IPS-NIHi7 (cell line): ENCODE data around the gene VSIG10.

Experiments used
- DNase-seq: peaks from one replicate; pipeline ENCODE4 v3.0.0; 2012; ENCODE audit warnings: mixed read lengths; ENCODE audit errors: extremely low spot score

Gene VSIG10

DNA sequence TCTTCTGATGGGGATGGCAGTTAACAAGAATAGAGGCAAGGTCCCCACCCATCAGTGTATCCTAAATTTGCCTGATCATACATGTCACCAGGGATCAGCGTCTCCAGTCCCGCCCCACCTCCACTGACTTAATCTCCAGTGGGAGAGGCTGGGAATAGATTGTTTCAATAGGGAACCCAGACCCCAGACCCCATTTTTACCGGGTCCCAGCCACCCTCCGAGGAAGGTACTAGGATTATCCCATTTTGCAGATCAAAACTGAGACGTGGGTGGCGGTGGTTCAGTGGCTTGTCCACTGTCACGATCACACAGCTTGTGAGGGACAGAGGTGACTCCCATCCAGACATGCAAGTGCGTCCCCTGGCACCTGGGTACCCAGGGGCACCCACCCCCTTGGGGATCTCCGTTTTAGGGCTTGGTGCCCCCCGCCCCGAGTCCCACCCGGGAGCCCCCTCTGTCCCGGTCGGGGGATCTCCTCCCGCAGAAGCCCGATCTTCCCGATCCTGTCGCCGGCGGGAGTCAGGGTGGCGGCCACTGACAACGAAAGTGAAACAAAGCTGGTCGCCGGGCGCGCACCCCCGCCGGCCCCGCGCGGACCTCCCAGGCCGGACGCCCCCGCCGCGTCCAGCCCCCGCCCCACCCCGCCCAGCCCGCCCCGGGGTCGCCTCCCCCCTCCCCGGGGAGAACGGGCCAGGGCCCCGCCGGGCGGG is 43.4 kb downstream of the VSIG10 start:
- no peak for DNase-seq

DNA sequence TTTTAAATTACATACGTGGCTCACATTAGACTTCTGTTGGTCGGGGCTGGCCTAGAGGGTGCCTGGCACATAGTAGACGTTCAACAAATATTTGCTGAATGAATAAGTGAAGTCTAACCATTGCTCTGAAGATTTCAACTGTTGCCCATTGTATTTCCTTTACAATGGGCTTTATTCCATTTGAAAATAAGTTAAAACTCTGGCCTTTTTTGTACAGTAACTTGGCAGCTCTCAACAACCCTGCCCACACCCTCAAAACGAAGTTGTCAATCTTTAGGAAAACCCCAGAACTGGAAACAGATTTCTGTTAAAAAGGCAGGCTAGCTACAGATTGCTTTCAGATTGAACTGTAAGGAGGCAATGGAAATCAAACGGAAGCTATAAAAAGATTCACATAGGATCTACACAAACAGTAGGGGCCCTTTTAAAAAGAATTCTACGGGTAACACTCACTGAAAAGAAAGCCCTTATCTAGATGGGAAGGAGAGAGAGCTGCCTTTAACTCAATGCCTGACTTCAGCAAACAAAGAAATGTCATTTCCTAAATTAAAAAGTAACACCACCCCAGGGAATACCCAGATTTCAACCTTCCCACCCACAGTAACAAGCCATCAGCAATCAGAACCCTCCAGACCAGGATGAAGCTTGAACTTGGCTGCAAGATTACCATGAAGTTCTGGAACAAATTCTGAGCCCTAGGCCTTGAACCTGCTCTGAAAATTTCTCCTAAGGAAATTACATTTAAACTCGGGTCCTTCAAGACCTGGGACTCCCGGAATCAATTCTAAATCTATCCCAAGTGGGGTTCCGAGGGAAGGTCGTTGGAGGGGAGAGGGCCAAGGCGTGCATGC is 44.2 kb downstream of the VSIG10 start:
- no peak for DNase-seq

DNA sequence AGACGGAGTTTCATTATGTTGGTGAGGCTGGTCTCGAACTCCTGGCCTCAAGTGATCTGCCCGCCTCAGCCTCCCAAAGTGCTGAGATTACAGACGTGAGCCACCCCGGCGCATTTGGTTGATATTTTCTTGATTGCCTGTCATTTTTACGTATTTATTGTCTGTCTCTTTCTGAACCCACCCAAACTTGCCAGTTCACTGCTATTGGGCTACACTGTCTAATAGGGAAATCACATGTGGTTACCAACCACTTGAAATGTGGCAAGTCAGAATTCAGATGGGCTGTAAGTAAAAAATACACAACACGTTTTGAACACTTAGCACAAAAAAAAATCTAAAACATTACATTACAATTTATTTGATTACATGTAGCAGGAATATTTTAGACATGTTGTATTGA is 44.9 kb downstream of the VSIG10 start:
- no peak for DNase-seq

DNA sequence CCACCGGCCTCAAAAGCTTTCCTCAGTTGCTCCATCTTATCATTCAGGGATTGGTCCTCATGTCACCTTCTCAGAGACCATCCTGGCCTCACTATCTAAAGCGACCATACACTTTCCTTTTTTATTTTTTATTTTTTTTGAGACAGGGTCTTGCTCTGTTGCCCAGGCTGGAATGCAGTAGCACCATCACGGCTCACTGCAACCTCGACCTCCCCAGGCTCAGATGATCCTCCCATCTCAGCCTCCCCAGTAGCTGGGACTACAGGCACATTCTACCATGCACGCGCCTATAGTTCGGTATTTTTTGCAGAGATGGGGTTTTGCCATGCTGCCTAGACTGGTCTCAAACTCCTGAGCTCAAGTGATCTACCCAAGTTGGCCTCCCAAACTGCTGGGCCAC is 45.6 kb downstream of the VSIG10 start:
- no peak for DNase-seq

DNA sequence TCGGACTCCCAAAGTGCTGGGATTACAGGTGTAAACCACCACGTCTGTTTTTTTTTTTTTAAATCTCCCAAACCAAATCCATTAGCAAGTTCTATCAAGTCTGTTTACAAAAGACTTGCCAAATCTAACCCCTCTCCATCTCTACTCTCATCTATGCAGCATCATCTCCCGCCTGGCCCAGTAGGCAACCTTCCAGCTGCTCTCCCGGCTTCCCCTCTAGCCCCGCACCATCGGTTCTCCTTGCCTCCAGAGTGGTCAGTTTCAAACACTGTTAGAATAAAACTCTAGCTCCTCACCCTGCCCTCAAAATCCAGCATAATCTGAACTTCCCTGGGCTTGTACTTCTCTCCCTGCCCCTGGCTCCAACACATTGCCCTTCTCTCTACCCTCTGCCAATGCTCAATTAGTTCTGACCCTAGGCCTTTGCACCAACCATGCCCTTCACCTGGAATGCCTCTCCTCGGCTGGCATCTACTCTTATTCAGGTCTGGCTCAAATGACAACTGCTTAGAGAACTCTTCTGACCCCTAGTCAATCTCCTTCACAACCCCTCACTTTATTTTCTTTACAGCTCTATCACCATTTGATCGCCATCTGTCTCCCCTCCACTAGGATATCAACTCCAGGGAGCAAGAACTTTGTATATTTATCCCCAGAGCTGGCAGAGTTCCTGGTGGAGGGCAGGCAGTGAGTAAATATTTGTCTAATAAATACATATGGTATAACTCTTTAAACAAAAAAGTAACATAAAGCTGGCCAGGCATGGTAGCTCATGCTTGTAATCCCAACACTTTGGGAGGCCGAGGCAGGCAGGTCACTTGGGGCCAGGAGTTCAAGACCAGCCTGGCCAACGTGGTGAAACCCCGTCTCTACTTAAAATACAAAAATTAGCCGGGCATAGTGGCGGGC is 47.7 kb downstream of the VSIG10 start:
- no peak for DNase-seq

DNA sequence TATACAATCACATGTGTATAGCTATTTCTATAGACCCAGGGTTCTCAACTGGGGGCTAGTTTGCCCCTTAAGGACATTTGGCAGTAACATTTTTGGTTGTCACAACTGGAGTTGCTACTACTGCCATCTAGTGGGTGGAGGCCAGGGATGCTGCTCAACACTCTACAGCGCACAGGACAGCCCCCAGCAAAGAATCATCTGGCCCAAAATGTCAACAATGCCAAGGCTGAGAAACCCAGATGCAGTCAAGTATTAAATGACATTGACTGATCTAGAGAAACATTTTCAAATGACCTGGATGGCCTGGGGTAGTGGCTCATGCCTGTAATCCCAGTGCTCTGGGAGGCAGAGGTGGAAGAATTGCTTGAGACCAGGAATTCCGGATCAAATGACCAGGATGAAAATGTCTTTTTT is 48.7 kb downstream of the VSIG10 start:
- DNase-seq: peak; percentile 57

DNA sequence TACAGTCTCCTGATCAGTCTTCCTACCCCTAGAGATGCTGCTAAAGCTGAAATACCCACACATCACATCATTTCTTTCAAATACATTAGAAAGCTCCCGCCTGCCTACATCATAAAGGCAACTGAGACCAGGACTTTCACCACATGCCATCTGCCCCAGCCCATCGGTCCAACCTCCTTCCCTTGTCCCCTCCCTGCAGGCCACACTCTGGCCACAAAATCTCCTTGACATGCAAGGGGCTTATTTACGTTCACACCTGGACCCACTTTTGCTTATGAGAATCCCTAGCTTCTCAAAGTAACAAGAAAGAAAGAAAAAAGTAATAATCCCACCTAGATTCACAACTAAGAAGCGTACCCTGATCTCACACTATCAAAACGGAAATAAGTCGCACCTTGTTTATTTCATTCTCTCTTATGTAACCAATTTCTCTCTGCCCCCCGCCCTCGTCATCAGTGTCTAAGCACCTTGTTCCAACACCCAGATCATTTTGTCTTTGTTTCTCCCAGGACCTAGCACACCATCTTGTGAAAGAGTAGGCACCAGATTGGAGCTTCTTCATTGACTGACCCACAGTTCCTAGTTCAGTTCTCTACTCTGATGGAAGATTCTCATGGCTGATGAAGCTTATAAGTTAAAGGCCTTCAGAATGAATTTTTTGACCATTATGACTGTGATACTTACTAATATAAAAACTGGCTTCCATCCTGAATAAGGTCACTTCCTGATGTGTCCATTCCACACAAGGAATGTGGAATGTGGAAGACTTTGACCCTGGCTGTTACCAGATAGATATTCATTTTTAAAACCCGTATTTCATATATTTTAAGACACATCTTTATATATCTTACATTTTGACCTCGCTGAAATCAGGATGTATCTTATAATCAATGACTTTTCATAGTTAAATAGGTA is 50.5 kb downstream of the VSIG10 start:
- DNase-seq: no peak

DNA sequence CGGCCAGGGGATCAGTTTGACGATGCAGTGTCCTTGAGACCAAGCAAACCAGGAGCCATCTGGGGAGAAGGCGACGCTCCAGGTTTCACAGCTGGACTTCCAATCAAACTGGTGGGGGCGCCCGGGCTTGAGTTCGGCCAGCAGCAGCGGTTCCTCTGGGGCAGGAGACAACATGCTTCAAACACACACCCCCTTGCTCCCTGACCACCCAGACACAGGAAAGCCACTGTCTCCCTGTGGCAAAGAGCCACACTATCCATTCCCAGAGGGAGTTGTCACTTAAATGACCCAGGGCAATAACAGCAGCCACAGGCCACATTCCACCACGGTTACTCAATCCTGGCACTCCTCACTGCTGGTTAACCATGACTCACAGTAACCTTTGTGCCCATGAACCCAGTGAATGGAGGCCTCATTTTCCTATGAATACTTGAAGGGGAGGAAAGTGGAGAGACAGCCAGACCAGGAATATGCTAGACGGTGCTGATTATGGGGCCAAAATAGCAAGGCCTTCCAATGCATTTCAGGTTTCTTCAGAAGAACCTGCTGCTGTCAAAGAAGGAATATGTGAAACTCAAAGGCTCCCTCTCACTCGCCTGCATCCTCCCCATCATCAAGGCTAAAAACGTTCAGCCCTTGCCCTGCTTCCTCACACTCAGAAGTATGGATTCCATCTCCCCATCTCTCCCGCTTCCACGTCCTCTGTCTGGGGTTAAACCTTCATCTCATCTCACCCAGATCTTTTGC is 51.3 kb downstream of the VSIG10 start:
- DNase-seq: peak; percentile 29

DNA sequence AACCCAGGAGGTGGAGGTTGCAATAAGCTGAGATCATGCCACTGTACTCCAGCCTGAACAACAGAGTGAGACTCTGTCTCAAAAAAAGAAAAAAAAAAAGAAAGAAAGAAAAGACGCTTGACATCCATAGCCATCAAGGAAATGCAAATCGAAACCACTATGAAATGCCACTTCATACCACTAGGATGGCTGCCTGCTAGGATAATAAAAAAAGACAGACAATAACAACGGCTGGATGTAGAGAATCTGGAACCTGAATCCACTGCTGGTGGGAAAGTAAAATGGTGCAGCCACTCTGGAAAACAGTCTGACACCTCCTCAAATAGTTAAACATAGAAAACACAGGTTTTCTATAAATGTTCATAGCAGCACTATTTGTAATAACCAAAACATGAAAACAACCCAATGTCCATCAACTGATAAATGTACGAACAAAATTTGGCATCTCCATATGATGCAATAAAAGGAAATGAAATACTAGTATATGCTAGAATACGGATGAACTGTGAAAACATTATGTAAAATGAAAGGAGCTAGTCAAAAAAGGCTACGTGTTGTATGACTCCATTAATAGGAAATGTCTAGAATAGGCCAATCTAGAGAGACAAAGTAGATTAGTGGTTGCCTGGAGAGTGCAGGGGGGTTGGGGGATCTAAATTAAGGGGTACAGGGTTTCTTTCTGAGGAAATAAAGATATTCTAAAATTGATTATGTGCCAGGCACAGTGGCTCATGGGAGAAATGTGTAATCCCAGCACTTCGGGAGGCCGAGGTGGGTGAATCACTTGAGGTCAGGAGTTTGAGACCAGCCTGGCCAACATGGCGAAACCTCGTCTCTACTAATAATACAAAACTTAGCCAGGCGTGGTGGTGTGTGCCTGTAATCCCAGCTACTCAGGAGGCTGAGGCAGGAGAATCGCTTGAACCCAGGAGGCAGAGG is 52.6 kb downstream of the VSIG10 start:
- no peak for DNase-seq

DNA sequence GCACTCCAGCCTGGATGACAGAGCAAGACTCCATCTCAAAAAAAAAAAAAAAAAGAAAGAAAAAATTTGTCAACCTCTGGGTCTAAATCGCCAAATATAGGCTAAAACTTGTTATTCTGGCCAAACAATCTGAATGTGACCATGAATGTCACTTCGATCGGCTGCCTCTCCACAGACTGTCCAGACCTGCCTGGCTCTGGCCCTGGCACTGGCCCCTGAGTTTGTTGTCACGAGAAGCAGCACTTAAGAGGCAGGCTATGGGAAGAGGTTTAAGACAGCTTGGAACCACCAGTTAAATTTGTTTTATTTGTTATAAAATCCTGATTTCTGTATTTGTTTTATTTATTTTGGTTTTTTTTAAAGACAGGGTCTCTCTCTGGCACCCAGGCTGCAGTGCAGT is 57.4 kb downstream of the VSIG10 start:
- DNase-seq: no peak

DNA sequence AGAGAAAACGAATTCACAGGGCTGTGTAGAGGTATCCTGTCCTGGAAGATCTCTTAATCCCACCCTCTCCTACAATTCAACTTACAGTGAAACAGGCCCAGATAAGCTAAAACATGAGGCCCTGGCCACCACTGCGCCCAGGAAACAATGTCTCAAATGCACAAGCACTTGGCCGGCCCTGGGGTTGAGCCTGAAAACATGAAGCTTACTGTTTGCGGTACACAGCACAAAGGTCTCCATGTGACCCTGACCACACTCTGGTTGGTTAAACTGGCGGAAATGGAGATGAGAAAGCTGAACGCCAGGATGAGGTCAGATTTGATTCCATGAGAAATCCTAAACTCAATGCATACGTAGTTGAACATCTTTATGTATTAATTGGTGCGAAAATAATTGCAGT is 59.2 kb downstream of the VSIG10 start:
- DNase-seq: no peak

DNA sequence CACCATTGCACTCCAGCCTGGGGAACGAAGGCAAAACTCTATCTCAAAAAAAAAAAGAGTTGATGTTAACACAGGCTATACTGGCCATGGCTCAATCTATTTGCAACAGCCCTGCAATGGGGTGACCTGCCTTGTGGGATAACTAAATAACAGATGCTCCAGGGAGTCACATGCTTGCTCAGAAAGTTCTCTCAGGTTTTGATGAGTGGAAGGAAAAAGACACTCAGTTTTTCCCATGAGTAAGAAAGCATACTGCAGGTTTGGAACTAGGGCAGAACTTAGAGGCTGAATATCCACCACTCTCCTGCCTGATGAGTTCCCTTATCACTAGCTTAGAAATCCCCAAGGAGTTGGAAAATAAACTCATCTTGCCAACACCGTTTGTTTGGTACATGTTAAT is 59.7 kb downstream of the VSIG10 start:
- DNase-seq: no peak

DNA sequence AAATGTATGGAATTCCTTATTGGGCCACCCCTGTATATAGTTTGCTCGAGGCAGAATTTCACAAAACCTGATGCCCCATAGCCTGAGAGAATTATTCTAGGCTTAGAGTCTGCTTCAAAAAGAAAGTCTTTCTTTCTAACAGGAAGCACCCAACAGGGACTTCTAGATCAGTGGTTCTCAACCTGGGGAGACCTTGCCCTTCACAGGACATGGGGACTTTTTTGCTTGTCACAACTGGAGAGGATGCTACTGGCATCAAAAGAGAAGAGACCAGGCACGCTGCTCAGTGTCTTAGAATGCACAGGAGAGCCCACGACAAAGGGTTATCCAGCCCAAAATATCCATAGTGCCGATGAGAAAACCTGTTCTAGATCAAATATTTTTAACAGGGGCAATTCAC is 61.7 kb downstream of the VSIG10 start:
- DNase-seq: no peak

DNA sequence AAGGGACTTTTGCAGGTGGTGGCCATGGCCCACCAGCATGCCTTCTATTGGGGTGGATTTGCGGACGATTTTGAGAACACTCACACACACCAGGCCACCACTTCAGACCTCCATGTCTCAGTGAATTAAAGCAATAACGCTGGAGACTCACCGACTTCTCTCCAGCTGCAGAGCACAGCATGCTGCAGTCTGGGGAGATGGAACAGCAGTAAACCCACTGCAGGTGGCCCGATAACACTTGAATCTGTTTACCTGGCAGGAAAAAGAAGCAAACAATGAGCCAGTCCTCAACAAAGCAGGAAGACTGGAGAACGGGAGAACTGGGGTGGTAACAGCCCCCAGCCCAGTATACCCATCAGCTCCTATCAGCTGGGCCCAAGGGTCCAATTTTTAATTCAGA is 65.7 kb downstream of the VSIG10 start:
- DNase-seq: no peak

DNA sequence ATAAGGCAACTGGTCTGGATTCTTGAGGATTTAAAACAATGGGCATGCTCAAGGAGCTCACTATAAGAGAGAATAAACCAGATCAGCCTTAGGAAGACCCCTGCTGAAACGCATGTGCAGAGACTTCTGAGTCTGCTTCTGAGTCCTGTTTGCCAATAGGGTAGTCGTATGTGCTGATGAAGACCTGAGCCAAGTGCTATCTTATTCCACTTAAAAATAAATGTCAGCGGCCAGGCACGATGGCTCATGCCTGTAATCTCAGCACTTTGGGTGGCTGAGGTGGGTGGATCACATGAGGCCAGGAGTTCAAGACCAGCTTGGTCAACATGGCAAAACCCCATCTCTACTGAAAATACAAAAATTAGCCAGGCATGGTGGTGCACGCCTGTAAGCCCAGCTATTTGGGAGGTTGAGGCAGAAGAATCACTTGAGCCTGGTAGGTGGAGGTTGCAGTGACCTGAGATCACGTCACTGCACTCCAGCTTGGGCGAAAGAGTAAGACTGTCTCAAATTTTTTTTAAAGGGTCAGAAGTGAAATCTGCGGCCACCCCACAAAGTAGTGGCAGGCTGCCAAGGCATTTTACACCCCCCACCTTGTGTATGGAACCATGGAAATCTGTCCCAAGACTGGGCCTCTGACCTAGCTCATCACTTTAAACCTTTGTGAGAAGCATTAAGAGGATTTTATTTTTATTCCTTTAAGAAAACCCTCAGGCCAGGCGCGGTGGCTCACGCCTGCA is 67.0 kb downstream of the VSIG10 start:
- DNase-seq: no peak

DNA sequence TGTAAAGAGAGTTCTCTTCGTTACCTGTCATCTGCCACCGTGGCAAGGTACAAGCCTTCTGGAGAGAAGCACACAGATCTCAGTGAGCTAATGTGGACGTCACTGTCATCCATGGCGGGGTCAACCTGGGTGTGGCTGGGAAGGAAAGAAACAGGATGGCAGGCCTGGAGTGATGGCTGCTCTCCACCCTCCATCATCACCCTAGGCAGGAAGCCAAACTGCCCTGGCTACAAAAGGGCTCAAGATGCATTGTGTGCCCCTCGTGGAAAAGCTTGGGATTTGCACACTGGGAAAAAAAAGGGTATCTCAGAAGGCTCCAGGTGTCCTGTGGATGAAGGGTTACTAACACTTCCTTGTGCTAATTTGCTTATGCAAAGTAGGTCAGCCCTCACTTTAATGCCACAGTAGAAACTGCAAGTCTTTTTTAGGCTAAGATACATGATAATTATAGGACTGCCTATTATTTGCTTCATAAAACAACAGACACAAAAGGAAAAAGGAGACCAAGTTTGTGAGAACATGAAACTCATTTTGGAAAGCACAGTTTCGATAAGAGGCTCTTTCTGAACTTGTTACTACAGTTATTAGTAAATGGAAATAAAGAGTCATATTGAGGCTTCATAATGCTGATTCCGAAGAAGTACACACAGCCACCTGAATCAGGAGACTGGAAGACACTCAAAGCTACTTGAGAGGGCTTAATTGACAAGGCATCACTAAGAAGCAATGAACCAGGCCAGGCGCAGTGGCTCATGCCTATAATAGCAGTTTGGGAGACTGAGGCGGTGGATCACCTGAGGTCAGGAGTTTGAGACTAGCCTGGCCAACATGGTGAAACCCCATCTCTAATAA is 68.4 kb downstream of the VSIG10 start:
- no peak for DNase-seq

DNA sequence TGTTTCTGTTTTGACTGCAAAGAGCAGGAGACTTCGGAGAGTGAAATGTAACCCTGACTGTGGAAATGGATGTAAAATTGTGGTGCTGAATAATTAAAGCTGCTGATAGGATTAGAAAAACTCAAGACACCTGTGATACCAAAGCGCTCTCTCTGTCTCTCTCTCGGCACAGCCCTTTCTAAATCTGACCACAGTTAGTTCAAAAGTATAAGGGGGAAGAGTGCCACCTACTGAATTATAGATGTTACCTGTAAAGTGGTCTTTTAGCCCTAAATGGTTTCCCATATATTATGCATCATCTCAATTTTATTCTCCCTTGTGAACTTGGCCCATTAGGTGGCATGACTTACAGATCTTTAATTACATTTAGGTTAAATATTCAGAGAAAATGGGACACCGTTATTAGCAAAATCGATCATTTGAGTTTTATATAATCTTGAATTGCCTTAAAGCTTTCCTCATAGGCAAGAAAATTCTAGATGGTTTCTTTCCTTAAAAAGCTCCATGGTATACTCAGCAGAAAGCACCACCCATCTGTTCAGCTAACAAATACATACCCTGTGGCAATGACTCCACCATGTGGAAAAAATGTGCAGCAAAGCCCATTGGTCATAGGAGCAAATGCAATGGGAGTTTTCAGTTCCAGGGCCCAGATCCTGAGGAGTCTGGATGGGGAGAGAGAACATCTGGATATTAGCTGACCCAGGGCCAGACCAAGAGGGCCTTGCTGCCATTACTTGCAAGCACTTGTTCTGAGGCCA is 69.2 kb downstream of the VSIG10 start:
- DNase-seq: peak; percentile 36
